ENCODE data around the gene PLCB4.
A peak's percentile ranks its signal among the peaks of the same experiment; 100 is the strongest.

Gene PLCB4

GRCh38 chr20:9214685-9215084 is 145.8 kb downstream of the PLCB4 start:
- TF ChIP-seq, protein P1, sequence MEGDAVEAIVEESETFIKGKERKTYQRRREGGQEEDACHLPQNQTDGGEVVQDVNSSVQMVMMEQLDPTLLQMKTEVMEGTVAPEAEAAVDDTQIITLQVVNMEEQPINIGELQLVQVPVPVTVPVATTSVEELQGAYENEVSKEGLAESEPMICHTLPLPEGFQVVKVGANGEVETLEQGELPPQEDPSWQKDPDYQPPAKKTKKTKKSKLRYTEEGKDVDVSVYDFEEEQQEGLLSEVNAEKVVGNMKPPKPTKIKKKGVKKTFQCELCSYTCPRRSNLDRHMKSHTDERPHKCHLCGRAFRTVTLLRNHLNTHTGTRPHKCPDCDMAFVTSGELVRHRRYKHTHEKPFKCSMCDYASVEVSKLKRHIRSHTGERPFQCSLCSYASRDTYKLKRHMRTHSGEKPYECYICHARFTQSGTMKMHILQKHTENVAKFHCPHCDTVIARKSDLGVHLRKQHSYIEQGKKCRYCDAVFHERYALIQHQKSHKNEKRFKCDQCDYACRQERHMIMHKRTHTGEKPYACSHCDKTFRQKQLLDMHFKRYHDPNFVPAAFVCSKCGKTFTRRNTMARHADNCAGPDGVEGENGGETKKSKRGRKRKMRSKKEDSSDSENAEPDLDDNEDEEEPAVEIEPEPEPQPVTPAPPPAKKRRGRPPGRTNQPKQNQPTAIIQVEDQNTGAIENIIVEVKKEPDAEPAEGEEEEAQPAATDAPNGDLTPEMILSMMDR (IDR thresholded peaks at IDR 0.05; ENCODE audit: extremely low read depth, insufficient read depth, missing control alignments), result no peak
- no peak for DNase-seq (ENCODE audit: low spot score)
- in situ Hi-C loops (cut with MboI; ENCODE audit: low pct_unique_long_range_greater_than_20kb, low sequenced_read_pairs, unreplicated experiment), result no loop called here

- TF ChIP-seq, protein P1 (IDR thresholded peaks at IDR 0.05; ENCODE audit: extremely low read depth, insufficient read depth, missing control alignments), result peak; percentile 25
- in situ Hi-C loops (cut with MboI; ENCODE audit: low pct_unique_long_range_greater_than_20kb, low sequenced_read_pairs, unreplicated experiment), result no loop called here
- DNase-seq (ENCODE audit: low spot score), result no peak
Measured at GRCh38 chr20:9215539-9215938, 146.7 kb downstream of the PLCB4 start.

- TF ChIP-seq, protein P1 (IDR thresholded peaks at IDR 0.05; ENCODE audit: extremely low read depth, insufficient read depth, missing control alignments), result no peak
- in situ Hi-C loops (cut with MboI; ENCODE audit: low pct_unique_long_range_greater_than_20kb, low sequenced_read_pairs, unreplicated experiment), result no loop called here
- no peak for DNase-seq (ENCODE audit: low spot score)
Measured at GRCh38 chr20:9218531-9218961, 149.7 kb downstream of the PLCB4 start.

DNA sequence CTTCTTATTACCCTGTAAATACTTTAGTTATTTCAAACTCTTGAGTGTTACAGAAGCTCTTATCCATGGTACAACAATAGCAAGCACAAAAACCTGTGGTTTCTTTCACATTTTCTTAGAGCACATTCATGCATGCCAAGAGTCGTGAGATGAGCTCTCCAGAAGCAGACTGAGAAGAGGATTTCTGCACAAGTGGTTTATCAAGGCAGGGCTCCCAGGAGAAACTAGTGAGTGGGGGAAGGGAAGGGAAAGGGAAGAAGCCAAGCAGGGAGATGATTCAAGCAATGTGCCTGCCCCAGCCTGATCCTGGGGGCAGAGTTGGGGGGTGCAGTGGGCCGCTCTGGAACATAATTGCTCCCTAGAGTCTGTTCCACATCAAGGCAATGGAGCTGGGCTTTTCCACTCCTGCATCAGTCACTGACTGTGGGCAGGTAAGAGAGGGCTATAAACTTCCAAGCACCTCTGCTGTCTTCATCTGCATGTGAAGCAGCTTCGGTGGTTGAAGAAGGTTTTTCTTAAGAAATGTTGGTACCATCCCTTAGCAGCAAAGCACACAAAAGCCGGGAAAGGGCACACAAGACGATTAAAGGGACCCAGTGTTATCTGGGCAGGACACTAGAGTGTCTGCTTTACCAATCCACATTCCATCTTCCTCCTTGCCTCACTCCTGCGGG is 152.1 kb downstream of the PLCB4 start:
- in situ Hi-C loops (cut with MboI; ENCODE audit: low pct_unique_long_range_greater_than_20kb, low sequenced_read_pairs, unreplicated experiment), result no loop called here
- DNase-seq (ENCODE audit: low spot score), result no peak
- TF ChIP-seq, protein P1 (IDR thresholded peaks at IDR 0.05; ENCODE audit: extremely low read depth, insufficient read depth, missing control alignments), result no peak

DNA sequence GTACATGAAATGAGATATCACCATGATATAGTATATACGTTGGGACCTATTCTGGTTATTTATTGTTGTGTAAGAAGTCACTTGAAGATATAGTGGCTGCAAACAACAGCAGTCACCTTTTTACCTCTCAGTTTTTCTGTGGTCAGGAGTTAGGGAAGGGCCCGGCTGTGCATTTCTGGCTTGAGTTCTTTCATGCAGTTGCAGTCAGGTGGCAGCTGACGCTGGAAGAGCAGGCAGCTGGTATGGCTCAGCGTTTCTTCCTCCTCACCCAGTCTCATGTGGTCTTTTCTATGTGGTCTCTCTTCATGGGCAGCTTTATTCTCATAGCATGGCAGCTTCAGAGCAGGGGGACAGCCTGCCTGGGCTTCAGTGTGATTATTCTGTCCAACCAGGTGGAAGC is 154.4 kb downstream of the PLCB4 start:
- TF ChIP-seq, protein P1 (IDR thresholded peaks at IDR 0.05; ENCODE audit: extremely low read depth, insufficient read depth, missing control alignments), result no peak
- in situ Hi-C loops (cut with MboI; ENCODE audit: low pct_unique_long_range_greater_than_20kb, low sequenced_read_pairs, unreplicated experiment), result no loop called here
- DNase-seq (ENCODE audit: low spot score), result no peak

- TF ChIP-seq, protein P1 (IDR thresholded peaks at IDR 0.05; ENCODE audit: extremely low read depth, insufficient read depth, missing control alignments), result no peak
- DNase-seq (ENCODE audit: low spot score), result no peak
- in situ Hi-C loops (cut with MboI; ENCODE audit: low pct_unique_long_range_greater_than_20kb, low sequenced_read_pairs, unreplicated experiment), result no loop called here
Measured at GRCh38 chr20:9225879-9226278, 157.0 kb downstream of the PLCB4 start.

Measured in GM13977 (cell line).